Measurements from ENCODE around the gene KCNJ18.
"Not testable (repeated sequence)": the region's sequence is repeated elsewhere in the genome, so short reads cannot be mapped to it uniquely, and the experiment has no call there.

Gene KCNJ18

GRCh38 chr17:21711182-21711581 is 18.9 kb downstream of the KCNJ18 start:
- no peaks in the 10 kb centered on the region for H3K36me3 ChIP-seq (ENCODE audit: insufficient read depth, insufficient read length, low read length)
- TF ChIP-seq SUZ12 (IDR thresholded peaks at IDR 0.05; ENCODE audit: extremely low read depth, insufficient read depth, insufficient read length): no peak
- no peak for TF ChIP-seq YY1 (IDR thresholded peaks at IDR 0.05; ENCODE audit: insufficient read depth, insufficient read length)
- no peak for TF ChIP-seq ZNF274 (IDR thresholded peaks at IDR 0.05; ENCODE audit: low read depth, low read length)
- H3K9ac ChIP-seq (ENCODE audit: insufficient read length, low read depth): no peak overlapping the region
- no peaks in the 10 kb centered on the region for H3K27me3 ChIP-seq (ENCODE audit: insufficient read depth, insufficient read length)
- no peaks in the 10 kb centered on the region for H3K4me1 ChIP-seq (ENCODE audit: insufficient read depth, insufficient read length)
- no peaks in the 10 kb centered on the region for H3K9me3 ChIP-seq (ENCODE audit: insufficient read depth, low read length)
- no peak overlapping the region for H3K4me3 ChIP-seq (ENCODE audit: insufficient read length, low read depth)
- DNase-seq (ENCODE audit: low read depth, low spot score): no peak

GRCh38 chr17:21713020-21713419 is 20.7 kb downstream of the KCNJ18 start:
- H3K4me3 ChIP-seq (ENCODE audit: insufficient read length, low read depth); H3K4me1 ChIP-seq (ENCODE audit: insufficient read depth, insufficient read length); H3K9ac ChIP-seq (ENCODE audit: insufficient read length, low read depth); H3K27me3 ChIP-seq (ENCODE audit: insufficient read depth, insufficient read length); H3K36me3 ChIP-seq (ENCODE audit: insufficient read depth, insufficient read length, low read length); DNase-seq (ENCODE audit: low read depth, low spot score); H3K9me3 ChIP-seq (ENCODE audit: insufficient read depth, low read length): not testable (repeated sequence)

- not testable (repeated sequence) for H3K4me1 ChIP-seq (ENCODE audit: insufficient read depth, insufficient read length); DNase-seq (ENCODE audit: low read depth, low spot score); H3K9me3 ChIP-seq (ENCODE audit: insufficient read depth, low read length); H3K27me3 ChIP-seq (ENCODE audit: insufficient read depth, insufficient read length); H3K9ac ChIP-seq (ENCODE audit: insufficient read length, low read depth); H3K4me3 ChIP-seq (ENCODE audit: insufficient read length, low read depth); H3K36me3 ChIP-seq (ENCODE audit: insufficient read depth, insufficient read length, low read length)
Observed at GRCh38 chr17:21713631-21714030, 21.3 kb downstream of the KCNJ18 start.

GRCh38 chr17:21714676-21715075 is 22.4 kb downstream of the KCNJ18 start:
- H3K36me3 ChIP-seq (ENCODE audit: insufficient read depth, insufficient read length, low read length); H3K27me3 ChIP-seq (ENCODE audit: insufficient read depth, insufficient read length); H3K4me1 ChIP-seq (ENCODE audit: insufficient read depth, insufficient read length); H3K9me3 ChIP-seq (ENCODE audit: insufficient read depth, low read length); H3K4me3 ChIP-seq (ENCODE audit: insufficient read length, low read depth); DNase-seq (ENCODE audit: low read depth, low spot score); H3K9ac ChIP-seq (ENCODE audit: insufficient read length, low read depth): not testable (repeated sequence)

GRCh38 chr17:21715877-21716276 is 23.6 kb downstream of the KCNJ18 start:
- not testable (repeated sequence) for H3K4me1 ChIP-seq (ENCODE audit: insufficient read depth, insufficient read length); DNase-seq (ENCODE audit: low read depth, low spot score); H3K9ac ChIP-seq (ENCODE audit: insufficient read length, low read depth); H3K9me3 ChIP-seq (ENCODE audit: insufficient read depth, low read length); H3K4me3 ChIP-seq (ENCODE audit: insufficient read length, low read depth); H3K27me3 ChIP-seq (ENCODE audit: insufficient read depth, insufficient read length); H3K36me3 ChIP-seq (ENCODE audit: insufficient read depth, insufficient read length, low read length)

GRCh38 chr17:21718971-21719370 is 26.6 kb downstream of the KCNJ18 start:
- not testable (repeated sequence) for DNase-seq (ENCODE audit: low read depth, low spot score); H3K9me3 ChIP-seq (ENCODE audit: insufficient read depth, low read length); H3K4me3 ChIP-seq (ENCODE audit: insufficient read length, low read depth); H3K4me1 ChIP-seq (ENCODE audit: insufficient read depth, insufficient read length); H3K9ac ChIP-seq (ENCODE audit: insufficient read length, low read depth); H3K36me3 ChIP-seq (ENCODE audit: insufficient read depth, insufficient read length, low read length); H3K27me3 ChIP-seq (ENCODE audit: insufficient read depth, insufficient read length)

GRCh38 chr17:21719511-21720226 is 27.3 kb downstream of the KCNJ18 start:
- not testable (repeated sequence) for DNase-seq (ENCODE audit: low read depth, low spot score); H3K9ac ChIP-seq (ENCODE audit: insufficient read length, low read depth); H3K4me3 ChIP-seq (ENCODE audit: insufficient read length, low read depth); H3K27me3 ChIP-seq (ENCODE audit: insufficient read depth, insufficient read length); H3K36me3 ChIP-seq (ENCODE audit: insufficient read depth, insufficient read length, low read length); H3K9me3 ChIP-seq (ENCODE audit: insufficient read depth, low read length); H3K4me1 ChIP-seq (ENCODE audit: insufficient read depth, insufficient read length)

GRCh38 chr17:21720566-21720965 is 28.2 kb downstream of the KCNJ18 start:
- H3K4me1 ChIP-seq (ENCODE audit: insufficient read depth, insufficient read length); H3K9me3 ChIP-seq (ENCODE audit: insufficient read depth, low read length); DNase-seq (ENCODE audit: low read depth, low spot score); H3K36me3 ChIP-seq (ENCODE audit: insufficient read depth, insufficient read length, low read length); H3K27me3 ChIP-seq (ENCODE audit: insufficient read depth, insufficient read length); H3K4me3 ChIP-seq (ENCODE audit: insufficient read length, low read depth); H3K9ac ChIP-seq (ENCODE audit: insufficient read length, low read depth): not testable (repeated sequence)

GRCh38 chr17:21722268-21722667 is 29.9 kb downstream of the KCNJ18 start:
- H3K9me3 ChIP-seq (ENCODE audit: insufficient read depth, low read length); H3K9ac ChIP-seq (ENCODE audit: insufficient read length, low read depth); H3K4me3 ChIP-seq (ENCODE audit: insufficient read length, low read depth); DNase-seq (ENCODE audit: low read depth, low spot score); H3K36me3 ChIP-seq (ENCODE audit: insufficient read depth, insufficient read length, low read length); H3K27me3 ChIP-seq (ENCODE audit: insufficient read depth, insufficient read length); H3K4me1 ChIP-seq (ENCODE audit: insufficient read depth, insufficient read length): not testable (repeated sequence)

GRCh38 chr17:21724216-21725006 is 32.1 kb downstream of the KCNJ18 start:
- H3K4me1 ChIP-seq (ENCODE audit: insufficient read depth, insufficient read length); H3K9ac ChIP-seq (ENCODE audit: insufficient read length, low read depth); H3K36me3 ChIP-seq (ENCODE audit: insufficient read depth, insufficient read length, low read length); DNase-seq (ENCODE audit: low read depth, low spot score); H3K27me3 ChIP-seq (ENCODE audit: insufficient read depth, insufficient read length); H3K4me3 ChIP-seq (ENCODE audit: insufficient read length, low read depth); H3K9me3 ChIP-seq (ENCODE audit: insufficient read depth, low read length): not testable (repeated sequence)

GRCh38 chr17:21731076-21731475 is 38.8 kb downstream of the KCNJ18 start:
- H3K4me1 ChIP-seq (ENCODE audit: insufficient read depth, insufficient read length); DNase-seq (ENCODE audit: low read depth, low spot score); H3K9me3 ChIP-seq (ENCODE audit: insufficient read depth, low read length); H3K27me3 ChIP-seq (ENCODE audit: insufficient read depth, insufficient read length); H3K9ac ChIP-seq (ENCODE audit: insufficient read length, low read depth); H3K36me3 ChIP-seq (ENCODE audit: insufficient read depth, insufficient read length, low read length); H3K4me3 ChIP-seq (ENCODE audit: insufficient read length, low read depth): not testable (repeated sequence)

Data from NT2/D1 (cell line).